ENCODE data around the gene ATP11A. TPM values are rescaled to one million over a fixed set of nuclear protein-coding genes. Genes with fewer than 3 reads are reported as not detected.

The ATP11A gene
- total RNA-seq, 1 experiment from 2014 or later: 65.3 TPM

DNA sequence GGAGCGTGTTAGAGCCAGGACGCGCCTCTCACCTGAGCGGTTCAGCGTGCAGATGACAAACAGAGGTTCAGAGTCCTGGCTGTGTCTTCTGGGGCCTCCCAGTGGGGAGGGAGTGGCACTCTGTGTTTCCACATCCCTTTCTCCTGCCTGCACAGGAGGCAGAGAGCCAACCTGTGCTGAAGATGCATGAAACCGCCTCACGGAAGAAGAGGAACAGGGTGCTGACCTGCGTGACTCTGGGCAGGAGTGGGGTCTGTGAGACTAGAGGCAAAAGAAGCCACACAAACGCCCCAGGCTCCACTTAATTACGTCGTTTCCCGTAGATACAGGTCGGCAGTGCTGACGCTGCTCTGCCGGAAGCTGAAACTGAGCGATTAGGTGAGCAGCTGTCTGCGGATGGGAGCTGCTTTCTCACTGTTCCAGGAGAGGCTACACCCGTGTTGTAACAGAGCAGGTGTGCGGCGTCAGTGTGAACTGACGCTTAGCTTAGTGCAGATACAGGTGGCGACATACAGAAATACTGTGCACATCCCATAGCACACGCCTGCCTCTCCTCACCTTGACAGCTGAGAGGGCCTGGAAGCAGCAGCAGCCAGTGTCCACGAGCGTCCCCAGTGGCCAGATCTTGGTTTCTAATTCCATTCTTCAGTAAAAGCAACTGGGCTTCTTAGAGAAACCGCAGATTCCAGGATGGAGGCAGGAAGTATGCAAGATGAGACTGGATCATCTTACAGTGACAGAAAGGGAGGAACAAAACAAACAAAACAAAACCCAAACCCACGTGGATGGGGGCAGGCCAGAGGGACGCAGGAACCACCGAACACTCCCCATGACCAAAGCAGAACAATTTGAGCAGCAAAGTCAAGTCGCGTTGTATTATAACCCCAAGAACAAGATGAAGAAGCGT, 241.4 kb downstream of the ATP11A start:
- no peak overlapping the region for H4K91ac ChIP-seq (ENCODE audit: insufficient read length, low read depth, low read length)
- H2BK120ac ChIP-seq (ENCODE audit: low read depth, low read length, poor library complexity, severe bottlenecking): no peak overlapping the region
- WGBS (ENCODE audit: extremely low coverage, insufficient read length, low lambda C conversion rate): no CpG with 5 or more reads among the region's 32 CpGs
- peak; percentile 66 for DNase-seq
- H4K8ac ChIP-seq (replicated peaks; ENCODE audit: insufficient read length, low read depth, low read length): no peak overlapping the region
- H2BK12ac ChIP-seq (ENCODE audit: insufficient read length, low read depth, low read length): no peak overlapping the region
- no peak overlapping the region for H3K18ac ChIP-seq (ENCODE audit: insufficient read length, low read depth, low read length)
- peaks cover 3% of the 10 kb centered on the region for H3K27me3 Mint-ChIP-seq (ENCODE audit: low read depth)
- peaks cover 9 to 12% (median 11%) of the 10 kb centered on the region in 3 experiments; a peak in 6 of 7 replicates for H3K36me3 Mint-ChIP-seq (ENCODE audit: insufficient read depth in 1 of 3, low read depth in 3 of 3)
- H3K79me2 ChIP-seq (ENCODE audit: insufficient read depth, low read length): no peaks in the 10 kb centered on the region
- H3K4me2 ChIP-seq (ENCODE audit: insufficient read depth, insufficient read length, low read length): no peak overlapping the region
- TF ChIP-seq, protein P1, sequence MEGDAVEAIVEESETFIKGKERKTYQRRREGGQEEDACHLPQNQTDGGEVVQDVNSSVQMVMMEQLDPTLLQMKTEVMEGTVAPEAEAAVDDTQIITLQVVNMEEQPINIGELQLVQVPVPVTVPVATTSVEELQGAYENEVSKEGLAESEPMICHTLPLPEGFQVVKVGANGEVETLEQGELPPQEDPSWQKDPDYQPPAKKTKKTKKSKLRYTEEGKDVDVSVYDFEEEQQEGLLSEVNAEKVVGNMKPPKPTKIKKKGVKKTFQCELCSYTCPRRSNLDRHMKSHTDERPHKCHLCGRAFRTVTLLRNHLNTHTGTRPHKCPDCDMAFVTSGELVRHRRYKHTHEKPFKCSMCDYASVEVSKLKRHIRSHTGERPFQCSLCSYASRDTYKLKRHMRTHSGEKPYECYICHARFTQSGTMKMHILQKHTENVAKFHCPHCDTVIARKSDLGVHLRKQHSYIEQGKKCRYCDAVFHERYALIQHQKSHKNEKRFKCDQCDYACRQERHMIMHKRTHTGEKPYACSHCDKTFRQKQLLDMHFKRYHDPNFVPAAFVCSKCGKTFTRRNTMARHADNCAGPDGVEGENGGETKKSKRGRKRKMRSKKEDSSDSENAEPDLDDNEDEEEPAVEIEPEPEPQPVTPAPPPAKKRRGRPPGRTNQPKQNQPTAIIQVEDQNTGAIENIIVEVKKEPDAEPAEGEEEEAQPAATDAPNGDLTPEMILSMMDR (conservative IDR thresholded peaks at IDR 0.05): peak; percentile 73
- H3K23me2 ChIP-seq (ENCODE audit: insufficient read length, low read depth, low read length, poor library complexity, severe bottlenecking): no peaks in the 10 kb centered on the region
- H3K27ac ChIP-seq (ENCODE audit: insufficient read length, low read depth, low read length): no peak overlapping the region
- H3K4me3 Mint-ChIP-seq: no peak overlapping the region
- H3K9ac ChIP-seq (ENCODE audit: extremely low read depth, insufficient read length, low read length): no peak overlapping the region
- H3K9me3 ChIP-seq (ENCODE audit: control insufficient read depth, low read depth, low read length): no peaks in the 10 kb centered on the region
- no peaks in the 10 kb centered on the region for H4K20me1 ChIP-seq (ENCODE audit: control insufficient read depth, insufficient read depth, insufficient read length)
- no peak overlapping the region for H4K5ac ChIP-seq (ENCODE audit: insufficient read length, low read depth, low read length)
- no peak overlapping the region for H2BK15ac ChIP-seq (ENCODE audit: low read depth, low read length)
- no peak overlapping the region for H2BK20ac ChIP-seq (ENCODE audit: low read depth, low read length, poor library complexity, severe bottlenecking)
- no peak overlapping the region for H3K56ac ChIP-seq (ENCODE audit: insufficient read length, low read depth, low read length)
- H2BK5ac ChIP-seq (ENCODE audit: insufficient read length, low read length): no peak overlapping the region
- peaks cover 17 to 25% of the 10 kb centered on the region in 2 experiments for H3K4me1 Mint-ChIP-seq
- H3K4me1 ChIP-seq (ENCODE audit: insufficient read depth, low read length): no peaks in the 10 kb centered on the region; the same call in 1 of the 2 replicates
- H3K79me1 ChIP-seq (ENCODE audit: insufficient read depth, low read depth, low read length, poor library complexity, severe bottlenecking): no peaks in the 10 kb centered on the region
- H3K27ac Mint-ChIP-seq: no peak overlapping the region; a peak in 1 of 7 replicates
- no peak overlapping the region for H3K4ac ChIP-seq (ENCODE audit: low read depth, low read length)
- H3K9me3 Mint-ChIP-seq: peaks cover 7 to 10% of the 10 kb centered on the region in 2 experiments; a peak in 4 of 5 replicates
- 0 out of 2 replicates have a peak overlapping the region, but pooled peaks have one; percentile 13 for H3K14ac ChIP-seq (ENCODE audit: insufficient read depth, low read length)
- no peak overlapping the region for H2AK5ac ChIP-seq (ENCODE audit: insufficient read length, low read length)
- no peak overlapping the region for H3T11ph ChIP-seq (ENCODE audit: low read length)
- H3K23ac ChIP-seq (ENCODE audit: insufficient read length, low read depth, low read length): no peak overlapping the region
- no peak overlapping the region for H2AFZ ChIP-seq (ENCODE audit: low read length)
- H3K27me3 ChIP-seq (ENCODE audit: insufficient read depth, low read length): no peaks in the 10 kb centered on the region

Measured in H9 (cell line).